Measurements from ENCODE around the gene ZNF320.

ZNF320 gene

DNA sequence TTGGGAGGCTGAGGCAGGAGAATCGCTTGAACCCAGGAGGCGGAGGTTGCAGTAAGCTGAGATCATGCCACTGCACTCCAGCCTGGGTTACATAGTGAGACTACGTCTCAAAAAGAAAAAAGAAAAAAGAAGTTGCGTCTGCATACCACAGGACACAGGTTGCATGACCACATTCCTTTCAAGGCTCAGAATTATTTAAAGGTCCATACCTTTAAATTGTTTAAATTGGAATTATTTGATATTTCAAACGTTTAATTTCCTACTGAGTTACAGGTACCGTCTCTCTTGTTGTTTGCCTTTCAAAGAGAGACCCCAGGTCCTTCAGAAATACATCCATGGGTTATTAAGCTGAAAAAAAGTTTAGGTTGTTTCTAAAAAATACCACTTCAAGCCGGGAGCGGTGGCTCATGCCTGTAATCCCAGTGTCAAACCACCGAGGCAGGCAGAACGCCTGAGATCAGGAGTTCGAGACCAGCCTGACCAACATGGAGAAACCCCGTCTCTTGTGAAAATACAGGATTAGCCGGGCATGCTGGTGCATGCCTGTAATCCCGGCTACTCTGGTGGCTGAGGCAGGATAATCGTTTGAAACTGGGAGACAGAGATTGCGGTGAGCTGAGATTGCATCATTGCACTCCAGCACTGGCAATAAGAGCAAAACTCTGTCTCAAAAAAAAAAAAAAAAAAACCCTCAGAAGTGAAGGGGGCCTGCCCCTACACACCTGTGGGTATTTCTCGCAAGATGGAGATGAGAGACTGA is 46.6 kb upstream of the ZNF320 start:
- Histone ChIP-seq H3K9me3 (ENCODE audit: control insufficient read depth, insufficient read depth, low read depth, low read length) (no peaks in the 10 kb centered on the region), H3K27ac (ENCODE audit: extremely low read depth, low read depth, low read length) (no peak overlapping the region), H3K4me3 (ENCODE audit: low read depth, low read length) (no peak overlapping the region), H3K4me1 (ENCODE audit: control insufficient read depth, insufficient read depth, low read length) (no peaks in the 10 kb centered on the region), H3K36me3 (ENCODE audit: control insufficient read depth in 2 of 2, insufficient read depth in 1 of 2, low read length in 2 of 2) (no peaks in the 10 kb centered on the region)
- ChIA-PET CTCF (interaction anchor here (0.6 kb wide), 1 partner anchor 827 kb away, joined by 4 read pairs; no protein-coding TSS in a partner anchor), POLR2A (no interaction called here)
- TF ChIP-seq ZNF416 (tag by site-specific recombination; IDR thresholded peaks at IDR 0.05) (no peak), GLIS2 (tag by site-specific recombination; IDR thresholded peaks at IDR 0.05) (no peak)

GRCh38 chr19:52943134-52943883 is 45.9 kb upstream of the ZNF320 start:
- no peaks in the 10 kb centered on the region for H3K9me3 ChIP-seq (ENCODE audit: control insufficient read depth, insufficient read depth, low read depth, low read length)
- peak overlapping the region; percentile 86 for H3K4me3 ChIP-seq (ENCODE audit: low read depth, low read length)
- no peak overlapping the region for H3K27ac ChIP-seq (ENCODE audit: extremely low read depth, low read depth, low read length)
- H3K4me1 ChIP-seq (ENCODE audit: control insufficient read depth, insufficient read depth, low read length) = no peaks in the 10 kb centered on the region
- H3K36me3 ChIP-seq (ENCODE audit: control insufficient read depth in 2 of 2, insufficient read depth in 1 of 2, low read length in 2 of 2) = no peaks in the 10 kb centered on the region
- ChIA-PET CTCF (interaction anchor here (0.6 kb wide), 1 partner anchor 828 kb away, joined by 4 read pairs; no protein-coding TSS in a partner anchor), POLR2A (interaction anchor here (0.6 to 1.0 kb wide), 2 partner anchors 20 to 86 kb away, joined by 4 read pairs; partner anchors contain the start of gene ZNF816)
- TF ChIP-seq PATZ1 (tag by site-specific recombination; IDR thresholded peaks at IDR 0.05) (peak; percentile 50; the same call in 1 of the 2 replicates), GLIS1 (tag by site-specific recombination; IDR thresholded peaks at IDR 0.05) (peak; percentile 95), ZNF341 (tag by site-specific recombination; IDR thresholded peaks at IDR 0.05; ENCODE audit: low read depth) (0 out of 2 replicates have a peak, but pooled peaks have one; percentile 57), ZNF335 (tag by site-specific recombination; conservative IDR thresholded peaks at IDR 0.05) (peak; percentile 64), ZEB2 (tag by site-specific recombination; IDR thresholded peaks at IDR 0.05) (no peak)
- TF ChIP-seq, protein P1, sequence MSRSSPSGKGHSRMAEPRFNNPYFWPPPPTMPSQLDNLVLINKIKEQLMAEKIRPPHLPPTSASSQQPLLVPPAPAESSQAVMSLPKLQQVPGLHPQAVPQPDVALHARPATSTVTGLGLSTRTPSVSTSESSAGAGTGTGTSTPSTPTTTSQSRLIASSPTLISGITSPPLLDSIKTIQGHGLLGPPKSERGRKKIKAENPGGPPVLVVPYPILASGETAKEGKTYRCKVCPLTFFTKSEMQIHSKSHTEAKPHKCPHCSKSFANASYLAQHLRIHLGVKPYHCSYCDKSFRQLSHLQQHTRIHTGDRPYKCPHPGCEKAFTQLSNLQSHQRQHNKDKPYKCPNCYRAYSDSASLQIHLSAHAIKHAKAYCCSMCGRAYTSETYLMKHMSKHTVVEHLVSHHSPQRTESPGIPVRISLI (tag by site-specific recombination; IDR thresholded peaks at IDR 0.05) = 0 out of 2 replicates have a peak, but pooled peaks have one; percentile 63

- Histone ChIP-seq H3K27ac (ENCODE audit: extremely low read depth, low read depth, low read length) (no peak overlapping the region), H3K4me3 (ENCODE audit: low read depth, low read length) (peak overlapping the region; percentile 86), H3K36me3 (ENCODE audit: control insufficient read depth in 2 of 2, insufficient read depth in 1 of 2, low read length in 2 of 2) (no peaks in the 10 kb centered on the region), H3K9me3 (ENCODE audit: control insufficient read depth, insufficient read depth, low read depth, low read length) (no peaks in the 10 kb centered on the region), H3K4me1 (ENCODE audit: control insufficient read depth, insufficient read depth, low read length) (no peaks in the 10 kb centered on the region)
- POLR2A ChIA-PET = interaction anchor here (0.6 to 1.0 kb wide), 2 partner anchors 20 to 85 kb away, joined by 4 read pairs; partner anchors contain the start of gene ZNF816
- CTCF ChIA-PET = no interaction called here
- TF ChIP-seq, protein P2, sequence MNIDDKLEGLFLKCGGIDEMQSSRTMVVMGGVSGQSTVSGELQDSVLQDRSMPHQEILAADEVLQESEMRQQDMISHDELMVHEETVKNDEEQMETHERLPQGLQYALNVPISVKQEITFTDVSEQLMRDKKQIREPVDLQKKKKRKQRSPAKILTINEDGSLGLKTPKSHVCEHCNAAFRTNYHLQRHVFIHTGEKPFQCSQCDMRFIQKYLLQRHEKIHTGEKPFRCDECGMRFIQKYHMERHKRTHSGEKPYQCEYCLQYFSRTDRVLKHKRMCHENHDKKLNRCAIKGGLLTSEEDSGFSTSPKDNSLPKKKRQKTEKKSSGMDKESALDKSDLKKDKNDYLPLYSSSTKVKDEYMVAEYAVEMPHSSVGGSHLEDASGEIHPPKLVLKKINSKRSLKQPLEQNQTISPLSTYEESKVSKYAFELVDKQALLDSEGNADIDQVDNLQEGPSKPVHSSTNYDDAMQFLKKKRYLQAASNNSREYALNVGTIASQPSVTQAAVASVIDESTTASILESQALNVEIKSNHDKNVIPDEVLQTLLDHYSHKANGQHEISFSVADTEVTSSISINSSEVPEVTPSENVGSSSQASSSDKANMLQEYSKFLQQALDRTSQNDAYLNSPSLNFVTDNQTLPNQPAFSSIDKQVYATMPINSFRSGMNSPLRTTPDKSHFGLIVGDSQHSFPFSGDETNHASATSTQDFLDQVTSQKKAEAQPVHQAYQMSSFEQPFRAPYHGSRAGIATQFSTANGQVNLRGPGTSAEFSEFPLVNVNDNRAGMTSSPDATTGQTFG (tag by site-specific recombination; IDR thresholded peaks at IDR 0.05; ENCODE audit: borderline replicate concordance) = no peak
- TF ChIP-seq ZBTB11 (tag by site-specific recombination; conservative IDR thresholded peaks at IDR 0.05; ENCODE audit: low read depth) (0 out of 2 replicates have a peak, but pooled peaks have one; percentile 14), ZNF670 (tag by site-specific recombination; IDR thresholded peaks at IDR 0.05; ENCODE audit: low read depth) (no peak), GLIS2 (tag by site-specific recombination; IDR thresholded peaks at IDR 0.05) (peak; percentile 86; the same call in 1 of the 2 replicates), ZIC2 (tag by site-specific recombination; IDR thresholded peaks at IDR 0.05) (peak; percentile 64), ZNF610 (tag by site-specific recombination; IDR thresholded peaks at IDR 0.05; ENCODE audit: borderline replicate concordance) (0 out of 2 replicates have a peak, but pooled peaks have one; percentile 17), ZNF596 (tag by site-specific recombination; IDR thresholded peaks at IDR 0.05) (0 out of 2 replicates have a peak, but pooled peaks have one; percentile 10), BCL11A (tag by site-specific recombination; IDR thresholded peaks at IDR 0.05; ENCODE audit: low read depth) (no peak), ZFHX2 (tag by site-specific recombination; conservative IDR thresholded peaks at IDR 0.05) (peak; percentile 53)
Measured at GRCh38 chr19:52942386-52943133, 45.1 kb upstream of the ZNF320 start.
